K562 (cell line): ENCODE results near the gene CYP26A1. TPM values are rescaled to one million over a fixed set of nuclear protein-coding genes. Genes with fewer than 3 reads are reported as not detected.

Experiments used
- ATAC-seq: fragments of 200-7000 bp; cut with Tn5 transposase; 3 replicates; pipeline ENCODE4 v1.9.1; 2020; ENCODE audit warnings: moderate library complexity
- BruUV-seq: library from RNA; stranded (reverse); fragments of 400-500 nt; replicated peaks from 2 replicates; lab custom pipeline; 2021; lab: Mats Ljungman, UMichigan
- CTCF ChIA-PET: fragments of 300-600 bp; formaldehyde crosslinking; extraction: SDS; loops from one replicate; lab custom pipeline; 2021; ENCODE audit warnings: low intra/inter-chr PET ratio; lab: Yijun Ruan, JAX
- POLR2A ChIA-PET: fragments of 300-600, 350-650 bp; sonication (Branson Sonifier 250); formaldehyde crosslinking; extraction: SDS; loops from one replicate; lab custom pipeline; 2021; ENCODE audit warnings: antibody characterized with exemption, inconsistent platforms; lab: Yijun Ruan, JAX
- DNase-seq, 4 experiments: peaks; one replicate each; pipeline versions ENCODE4 v3.0.0 to v3.0.0-alpha.2; 2011 to 2018; ENCODE audit warnings: low spot score in 3 of 4, mixed read lengths in 3 of 4; ENCODE audit errors: extremely low read depth in 1 of 4
- FAIRE-seq: peaks from 2 replicates; lab custom pipeline; 2011; peaks lifted over from hg19 to GRCh38; lab: Jason Lieb, UNC
- H2AFZ ChIP-seq: 2 replicates; pipeline ENCODE4 v1.6.0; 2011; ENCODE audit warnings: low read depth, low read length, control low read depth, inconsistent platforms
- H3K27ac ChIP-seq: fragments of 200-600 bp; 3 replicates; pipeline ENCODE4 v1.8.0; 2011; ENCODE audit warnings: low read depth, mild to moderate bottlenecking, control low read depth, inconsistent platforms, low read length, moderate library complexity, mixed read lengths; ENCODE audit errors: extremely low read depth
- H3K27me3 ChIP-seq, 2 experiments: fragments of 300-600 bp in 1 of 2; 2 replicates in 1 of 2; 3 replicates in 1 of 2; pipeline versions ENCODE4 v1.6.0 to v1.8.0; 2011; ENCODE audit warnings: inconsistent platforms in 2 of 2, low read length in 2 of 2, mild to moderate bottlenecking in 1 of 2, mixed read lengths in 1 of 2, moderate library complexity in 1 of 2; ENCODE audit not compliant: control insufficient read depth in 2 of 2, insufficient read depth in 2 of 2
- H3K36me3 ChIP-seq: fragments of 300-600 bp; 3 replicates; pipeline ENCODE4 v1.8.0; 2011; ENCODE audit warnings: mild to moderate bottlenecking, low read length, inconsistent platforms; ENCODE audit not compliant: control insufficient read depth, insufficient read depth
- H3K4me1 ChIP-seq, 2 experiments: fragments of 200-600 bp in 1 of 2; replicated peaks in 1 of 2; 2 replicates in 1 of 2; 3 replicates in 1 of 2; pipeline versions ENCODE4 v1.5.1 to v1.8.0; 2011; ENCODE audit warnings: inconsistent platforms in 2 of 2, low read length in 2 of 2, mild to moderate bottlenecking in 1 of 2, mixed read lengths in 1 of 2, moderate library complexity in 1 of 2; ENCODE audit not compliant: control insufficient read depth in 2 of 2, insufficient read depth in 2 of 2
- H3K4me2 ChIP-seq: 2 replicates; pipeline ENCODE4 v1.6.1; 2011; ENCODE audit warnings: low read length, control low read depth, inconsistent platforms, mixed read lengths; ENCODE audit not compliant: insufficient read depth
- H3K4me3 ChIP-seq: fragments of 200-600 bp; sonication (generic), shearing (Covaris generic); 2 replicates; pipeline ENCODE4 v1.5.1; 2016; ENCODE audit warnings: control low read depth, inconsistent platforms
- H3K79me2 ChIP-seq: fragments of 200-600 bp; 3 replicates; pipeline ENCODE4 v1.8.0; 2011; ENCODE audit warnings: low read length, inconsistent platforms; ENCODE audit not compliant: control insufficient read depth, insufficient read depth
- H3K9ac ChIP-seq, 2 experiments: 2 replicates each; pipeline versions ENCODE4 v1.6.0 to v1.6.1; 2011; ENCODE audit warnings: low read depth in 2 of 2, low read length in 2 of 2, control low read depth in 1 of 2, inconsistent platforms in 1 of 2, mild to moderate bottlenecking in 1 of 2, mixed read lengths in 1 of 2; ENCODE audit not compliant: insufficient read depth in 1 of 2
- H3K9me1 ChIP-seq: one replicate; pipeline ENCODE4 v1.6.0; 2011; ENCODE audit warnings: inconsistent platforms, mild to moderate bottlenecking, low read length, moderate library complexity; ENCODE audit not compliant: control insufficient read depth, insufficient read depth
- H3K9me3 ChIP-seq: replicated peaks from 2 replicates; pipeline ENCODE4 v1.5.1; 2011; ENCODE audit warnings: low read depth, low read length, inconsistent platforms; ENCODE audit not compliant: control insufficient read depth, insufficient read depth
- H4K20me1 ChIP-seq: replicated peaks from 2 replicates; pipeline ENCODE4 v1.6.1; 2011; ENCODE audit warnings: low read length, inconsistent platforms, mixed read lengths; ENCODE audit not compliant: control insufficient read depth, insufficient read depth
- ATF1 ChIP-seq, 2 experiments: fragments of 450-650 bp in 1 of 2; IDR thresholded peaks; 2 replicates each; pipeline ENCODE4 v1.6.1; 2016; ENCODE audit warnings: missing compliant biosample characterization in 1 of 2, missing genetic modification characterization in 1 of 2
- HDGF ChIP-seq: fragments of 450-650 bp; IDR thresholded peaks from 2 replicates; pipeline ENCODE4 v1.6.1; 2016
- MAFF ChIP-seq: IDR thresholded peaks from 2 replicates; pipeline ENCODE4 v1.6.1; 2012; ENCODE audit warnings: low read length, improper control_type of control experiment
- MGA ChIP-seq: fragments of 450-650 bp; IDR thresholded peaks from 2 replicates; pipeline ENCODE4 v1.6.1; 2016; ENCODE audit warnings: mild to moderate bottlenecking, moderate library complexity
- PRDM10 ChIP-seq: fragments of 450-650 bp; IDR thresholded peaks from 2 replicates; pipeline ENCODE4 v1.6.1; 2018; ENCODE audit not compliant: partially characterized antibody
- STAG1 ChIP-seq: sonication (generic); formaldehyde crosslinking; IDR thresholded peaks from 2 replicates; pipeline ENCODE4 v1.5.0; 2020; ENCODE audit warnings: missing genetic modification reagents, borderline replicate concordance
- TBP ChIP-seq: optimal IDR thresholded peaks from 2 replicates; pipeline ENCODE3; 2011; ENCODE audit warnings: low read depth, low read length, improper control_type of control experiment
- ZSCAN32 ChIP-seq: fragments of 450-650 bp; formaldehyde crosslinking; IDR thresholded peaks from 2 replicates; pipeline ENCODE4 v1.4.0; 2020; ENCODE audit warnings: mild to moderate bottlenecking, moderate library complexity
- WGBS: fragments of 100-300 bp; shearing (Covaris generic); methylation state at CpG from one replicate; pipeline ENCODE4 v1.1.6; 2016; ENCODE audit warnings: low coverage, mixed read lengths; ENCODE audit not compliant: insufficient coverage; ENCODE audit errors: missing lambda C conversion rate; 5-methylcytosine and 5-hydroxymethylcytosine counted together
- in situ Hi-C: fragments of 300-500 bp; cut with MboI; formaldehyde crosslinking; loops from 4 replicates; pipeline ENCODE4 v1.15.0; 2018; ENCODE audit warnings: inconsistent platforms, mixed read lengths
- intact Hi-C: fragments of 100-400 bp; cut with micrococcal nuclease; formaldehyde crosslinking; loops from 2 replicates; pipeline ENCODE4 v1.14.2; 2022
- polyA plus RNA-seq, 8 experiments: library from polyadenylated mRNA; depleted of rRNA in 4 of 8; stranded (reverse) in 5 of 8; unstranded in 3 of 8; fragments of >200 nt; fragmentation: Nextera tagmentation in 2 of 8; fragmentation: Illumina TruSeq in 1 of 8; extraction: Ambion mirVana in 2 of 8; extraction: Trizol in 1 of 8; gene quantifications; 2 replicates each; pipeline versions ENCODE4 v1.2.1 to v1.2.3, GENCODE V29; 2011 to 2014; ENCODE audit warnings: inconsistent platforms in 1 of 8, missing spikeins in 1 of 8
- total RNA-seq, 7 experiments: library from RNA; depleted of rRNA in 6 of 7; stranded (reverse); fragments of >200 nt in 6 of 7; fragmentation: Illumina TruSeq in 2 of 7; extraction: Trizol in 2 of 7; gene quantifications; 2 replicates each; pipeline versions ENCODE4 v1.2.1 to v1.2.3, GENCODE V29; 2011 to 2021; ENCODE audit warnings: low replicate concordance in 1 of 7

Gene CYP26A1
- total and polyA plus RNA-seq, 9 of the 15 experiments (the other 6 are each of a cell fraction or from before 2014, with no cell fraction given): 0.11 to 5.1 (median 1.6) TPM

DNA sequence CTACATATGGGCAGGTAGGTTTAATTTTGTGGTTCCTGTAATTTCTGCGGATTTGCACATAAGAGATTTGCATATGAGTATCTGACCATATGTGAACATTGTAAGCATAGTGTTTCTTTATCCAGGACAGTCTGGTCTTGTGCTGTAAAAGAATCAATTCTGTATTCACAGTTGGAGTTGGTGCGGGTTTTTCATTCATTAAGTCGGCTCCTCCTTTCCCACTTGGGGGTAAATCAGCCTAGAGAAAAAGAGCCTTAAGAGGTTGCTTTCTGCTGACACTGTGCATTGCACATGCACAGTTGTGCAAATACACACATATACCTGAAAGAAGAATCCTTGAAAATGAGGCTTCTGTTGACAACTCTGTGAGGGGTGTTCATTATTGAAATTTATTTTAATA, 19.2 kb upstream of the CYP26A1 start:
- H3K9me1 ChIP-seq: no peaks in the 10 kb centered on the region
- WGBS: 98% methylated on average over 3 of the region's 3 CpGs
- no peaks in the 10 kb centered on the region for H3K27me3 ChIP-seq
- ATAC-seq (no peak), DNase-seq (no peak), FAIRE-seq (no peak)
- BruUV-seq: no TSS peak
- no peaks in the 10 kb centered on the region for H4K20me1 ChIP-seq
- POLR2A ChIA-PET: no interaction called here
- no peak overlapping the region for H3K4me2 ChIP-seq
- H2AFZ ChIP-seq: no peak overlapping the region
- peaks cover 20% of the 10 kb centered on the region; the same call in 2 of the 3 replicates for H3K36me3 ChIP-seq
- CTCF ChIA-PET: no interaction called here
- in situ Hi-C loops (no loop called here), intact Hi-C loops (no loop called here)
- H3K9me3 ChIP-seq: 0 out of 2 replicates have a peak, but pooled peaks cover 3% of the 10 kb centered on the region
- no peaks in the 10 kb centered on the region for H3K79me2 ChIP-seq
- no peak overlapping the region for H3K27ac ChIP-seq
- no peak overlapping the region for H3K9ac ChIP-seq
- H3K4me3 ChIP-seq: no peak overlapping the region
- no peaks in the 10 kb centered on the region for H3K4me1 ChIP-seq
- no peak for TF ChIP-seq STAG1 (CRISPR knock-in tag)
- TF ChIP-seq ZSCAN32: no peak
- TF ChIP-seq TBP: no peak
- TF ChIP-seq PRDM10: no peak
- no peak for TF ChIP-seq MAFF
- no peak for TF ChIP-seq MGA
- no peak for TF ChIP-seq HDGF
- no peak for TF ChIP-seq ATF1 (CRISPR knock-in tag; IDR thresholded peaks at IDR 0.05)
- TF ChIP-seq ATF1 (tag; IDR thresholded peaks at IDR 0.05): no peak
